CD4-positive, alpha-beta T cell treated with Interleukin-21 for 1 hour (primary cell): ENCODE data around the gene SLC35F3.
"Not testable (repeated sequence)": the region's sequence is repeated elsewhere in the genome, so short reads cannot be mapped to it uniquely, and the experiment has no call there.

Experiments used
- DNase-seq: peaks from one replicate; pipeline ENCODE4 v3.0.0-alpha.2; 2020

SLC35F3 gene

GRCh38 chr1:234111458-234112142, 207.1 kb downstream of the SLC35F3 start:
- no peak for DNase-seq

- DNase-seq: peak; percentile 30
These were observed 210.3 kb downstream of the SLC35F3 start for GRCh38 chr1:234114648-234115307.

- no peak for DNase-seq
These were observed 214.4 kb downstream of the SLC35F3 start for GRCh38 chr1:234118911-234119310.

- DNase-seq: no peak
These were observed 215.0 kb downstream of the SLC35F3 start for GRCh38 chr1:234119431-234119830.

GRCh38 chr1:234120327-234120944, 216.0 kb downstream of the SLC35F3 start:
- DNase-seq: no peak

GRCh38 chr1:234121659-234122058, 217.2 kb downstream of the SLC35F3 start:
- not testable (repeated sequence) for DNase-seq

- DNase-seq: not testable (repeated sequence)
These were observed 218.1 kb downstream of the SLC35F3 start for GRCh38 chr1:234122571-234122970.

- no peak for DNase-seq
These were observed 219.4 kb downstream of the SLC35F3 start for GRCh38 chr1:234123867-234124266.

- DNase-seq: no peak
These were observed 220.8 kb downstream of the SLC35F3 start for GRCh38 chr1:234125283-234125682.

- no peak for DNase-seq
These were observed 221.2 kb downstream of the SLC35F3 start for GRCh38 chr1:234125714-234126113.

- DNase-seq: no peak
These were observed 222.7 kb downstream of the SLC35F3 start for GRCh38 chr1:234127026-234127671.

- DNase-seq: no peak
These were observed 228.3 kb downstream of the SLC35F3 start for GRCh38 chr1:234132795-234133194.

GRCh38 chr1:234134878-234135277, 230.4 kb downstream of the SLC35F3 start:
- DNase-seq: no peak

GRCh38 chr1:234135501-234135900, 231.0 kb downstream of the SLC35F3 start:
- DNase-seq: no peak

GRCh38 chr1:234136073-234136472, 231.6 kb downstream of the SLC35F3 start:
- DNase-seq: no peak

- DNase-seq: no peak
These were observed 235.5 kb downstream of the SLC35F3 start for GRCh38 chr1:234139966-234140365.

- no peak for DNase-seq
These were observed 235.9 kb downstream of the SLC35F3 start for GRCh38 chr1:234140388-234140787.

- no peak for DNase-seq
These were observed 236.5 kb downstream of the SLC35F3 start for GRCh38 chr1:234141006-234141405.

- no peak for DNase-seq
These were observed 239.2 kb downstream of the SLC35F3 start for GRCh38 chr1:234143681-234144080.

- no peak for DNase-seq
These were observed 240.4 kb downstream of the SLC35F3 start for GRCh38 chr1:234144901-234145300.

GRCh38 chr1:234148350-234148749, 243.9 kb downstream of the SLC35F3 start:
- DNase-seq: no peak

GRCh38 chr1:234148816-234149215, 244.3 kb downstream of the SLC35F3 start:
- DNase-seq: no peak

GRCh38 chr1:234149217-234149616, 244.7 kb downstream of the SLC35F3 start:
- no peak for DNase-seq

- DNase-seq: no peak
These were observed 246.4 kb downstream of the SLC35F3 start for GRCh38 chr1:234150892-234151291.
